ENCODE results near the gene ANKRD44.

The ANKRD44 gene

GRCh38 chr2:197146995-197147394 is 163.6 kb downstream of the ANKRD44 start:
- DNase-seq (ENCODE audit: low read depth, low spot score) = no peak

- DNase-seq (ENCODE audit: low read depth, low spot score) = no peak
Measured at GRCh38 chr2:197145471-197146056, 165.0 kb downstream of the ANKRD44 start.

- no peak for DNase-seq (ENCODE audit: low read depth, low spot score)
Measured at GRCh38 chr2:197144183-197144582, 166.4 kb downstream of the ANKRD44 start.

- DNase-seq (ENCODE audit: low read depth, low spot score) = no peak
Measured at GRCh38 chr2:197141702-197142473, 168.7 kb downstream of the ANKRD44 start.

GRCh38 chr2:197140045-197140444 is 170.5 kb downstream of the ANKRD44 start:
- DNase-seq (ENCODE audit: low read depth, low spot score) = no peak

GRCh38 chr2:197138506-197138905 is 172.1 kb downstream of the ANKRD44 start:
- DNase-seq (ENCODE audit: low read depth, low spot score) = no peak

- no peak for DNase-seq (ENCODE audit: low read depth, low spot score)
Measured at GRCh38 chr2:197137826-197138477, 172.6 kb downstream of the ANKRD44 start.

- no peak for DNase-seq (ENCODE audit: low read depth, low spot score)
Measured at GRCh38 chr2:197137231-197137630, 173.3 kb downstream of the ANKRD44 start.

GRCh38 chr2:197136452-197136851 is 174.1 kb downstream of the ANKRD44 start:
- no peak for DNase-seq (ENCODE audit: low read depth, low spot score)

- no peak for DNase-seq (ENCODE audit: low read depth, low spot score)
Measured at GRCh38 chr2:197135806-197136205, 174.8 kb downstream of the ANKRD44 start.

GRCh38 chr2:197134206-197134605 is 176.4 kb downstream of the ANKRD44 start:
- DNase-seq (ENCODE audit: low read depth, low spot score) = no peak

GRCh38 chr2:197131558-197131855 is 179.1 kb downstream of the ANKRD44 start:
- DNase-seq (ENCODE audit: low read depth, low spot score) = no peak

- no peak for DNase-seq (ENCODE audit: low read depth, low spot score)
Measured at GRCh38 chr2:197130318-197130717, 180.3 kb downstream of the ANKRD44 start.

GRCh38 chr2:197128897-197129296 is 181.7 kb downstream of the ANKRD44 start:
- no peak for DNase-seq (ENCODE audit: low read depth, low spot score)

- no peak for DNase-seq (ENCODE audit: low read depth, low spot score)
Measured at GRCh38 chr2:197128126-197128525, 182.5 kb downstream of the ANKRD44 start.

GRCh38 chr2:197126630-197127352 is 183.8 kb downstream of the ANKRD44 start:
- no peak for DNase-seq (ENCODE audit: low read depth, low spot score)

GRCh38 chr2:197124639-197125390 is 185.8 kb downstream of the ANKRD44 start:
- DNase-seq (ENCODE audit: low read depth, low spot score) = no peak

GRCh38 chr2:197122821-197123220 is 187.8 kb downstream of the ANKRD44 start:
- DNase-seq (ENCODE audit: low read depth, low spot score) = no peak

GRCh38 chr2:197121756-197122385 is 188.7 kb downstream of the ANKRD44 start:
- DNase-seq (ENCODE audit: low read depth, low spot score) = no peak

- no peak for DNase-seq (ENCODE audit: low read depth, low spot score)
Measured at GRCh38 chr2:197121255-197121654, 189.3 kb downstream of the ANKRD44 start.

- no peak for DNase-seq (ENCODE audit: low read depth, low spot score)
Measured at GRCh38 chr2:197116306-197116879, 194.2 kb downstream of the ANKRD44 start.
